ENCODE results near the gene MC3R.

DNA sequence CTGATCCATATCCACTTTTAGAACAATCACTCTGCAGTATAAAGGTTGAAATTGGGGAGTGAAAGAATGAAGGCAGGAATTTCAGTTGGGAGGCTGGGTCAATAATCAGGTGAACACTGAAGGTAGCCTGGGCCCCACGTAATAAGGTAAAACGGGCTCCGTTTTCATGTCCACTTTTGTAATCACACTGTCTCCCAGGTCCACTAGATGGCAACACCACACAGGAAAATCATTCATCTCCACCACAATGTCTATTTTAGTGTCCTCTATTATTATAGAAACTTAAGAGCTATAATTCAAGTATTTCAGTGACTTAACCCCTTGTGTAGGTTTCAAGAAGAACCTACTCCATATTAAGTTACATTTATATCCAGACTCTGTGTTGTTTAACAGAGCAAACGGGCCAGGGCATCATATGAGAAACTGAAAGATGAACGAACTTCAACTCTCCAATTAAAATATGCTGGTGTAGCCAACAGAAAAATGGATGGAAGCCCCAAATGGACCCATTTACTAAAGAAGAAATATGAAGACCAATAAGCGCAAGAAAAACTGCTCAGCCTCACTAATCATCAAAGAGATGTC is 45.9 kb upstream of the MC3R start:
- TF ChIP-seq, protein P1, sequence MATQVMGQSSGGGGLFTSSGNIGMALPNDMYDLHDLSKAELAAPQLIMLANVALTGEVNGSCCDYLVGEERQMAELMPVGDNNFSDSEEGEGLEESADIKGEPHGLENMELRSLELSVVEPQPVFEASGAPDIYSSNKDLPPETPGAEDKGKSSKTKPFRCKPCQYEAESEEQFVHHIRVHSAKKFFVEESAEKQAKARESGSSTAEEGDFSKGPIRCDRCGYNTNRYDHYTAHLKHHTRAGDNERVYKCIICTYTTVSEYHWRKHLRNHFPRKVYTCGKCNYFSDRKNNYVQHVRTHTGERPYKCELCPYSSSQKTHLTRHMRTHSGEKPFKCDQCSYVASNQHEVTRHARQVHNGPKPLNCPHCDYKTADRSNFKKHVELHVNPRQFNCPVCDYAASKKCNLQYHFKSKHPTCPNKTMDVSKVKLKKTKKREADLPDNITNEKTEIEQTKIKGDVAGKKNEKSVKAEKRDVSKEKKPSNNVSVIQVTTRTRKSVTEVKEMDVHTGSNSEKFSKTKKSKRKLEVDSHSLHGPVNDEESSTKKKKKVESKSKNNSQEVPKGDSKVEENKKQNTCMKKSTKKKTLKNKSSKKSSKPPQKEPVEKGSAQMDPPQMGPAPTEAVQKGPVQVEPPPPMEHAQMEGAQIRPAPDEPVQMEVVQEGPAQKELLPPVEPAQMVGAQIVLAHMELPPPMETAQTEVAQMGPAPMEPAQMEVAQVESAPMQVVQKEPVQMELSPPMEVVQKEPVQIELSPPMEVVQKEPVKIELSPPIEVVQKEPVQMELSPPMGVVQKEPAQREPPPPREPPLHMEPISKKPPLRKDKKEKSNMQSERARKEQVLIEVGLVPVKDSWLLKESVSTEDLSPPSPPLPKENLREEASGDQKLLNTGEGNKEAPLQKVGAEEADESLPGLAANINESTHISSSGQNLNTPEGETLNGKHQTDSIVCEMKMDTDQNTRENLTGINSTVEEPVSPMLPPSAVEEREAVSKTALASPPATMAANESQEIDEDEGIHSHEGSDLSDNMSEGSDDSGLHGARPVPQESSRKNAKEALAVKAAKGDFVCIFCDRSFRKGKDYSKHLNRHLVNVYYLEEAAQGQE (IDR thresholded peaks at IDR 0.05; ENCODE audit: insufficient read depth in 1 of 2, low read depth in 2 of 2, low read length in 2 of 2), result no peak
- no peak for TF ChIP-seq TAF1 (IDR thresholded peaks at IDR 0.05; ENCODE audit: borderline replicate concordance, insufficient read depth, low read length)
